H1 (cell line): ENCODE data around the gene OSBPL9.

Source experiments
- CREB1 ChIP-seq: IDR thresholded peaks from 2 replicates; pipeline ENCODE4 v1.6.1; 2012; ENCODE audit warnings: inconsistent platforms
- CTCF ChIP-seq, 3 experiments: IDR thresholded peaks; 1 replicate in 2 of 3; 2 replicates in 1 of 3; pipeline versions ENCODE4 v1.5.1 to v1.6.1; 2011; ENCODE audit warnings: low read length in 3 of 3, mild to moderate bottlenecking in 3 of 3, inconsistent platforms in 2 of 3, low read depth in 1 of 3, moderate library complexity in 1 of 3; ENCODE audit not compliant: insufficient read depth in 1 of 3; ENCODE audit errors: control extremely low read depth in 1 of 3
- HDAC2 ChIP-seq, 2 experiments: fragments of 300-600 bp in 1 of 2; sonication (generic) in 1 of 2; IDR thresholded peaks; 2 replicates each; pipeline ENCODE4 v1.6.1; 2011 to 2012; ENCODE audit warnings: low read depth in 2 of 2, low read length in 2 of 2, mild to moderate bottlenecking in 2 of 2, moderate library complexity in 2 of 2, borderline replicate concordance in 1 of 2, inconsistent platforms in 1 of 2
- JUN ChIP-seq: IDR thresholded peaks from 2 replicates; pipeline ENCODE4 v1.6.1; 2011; ENCODE audit warnings: low read depth, mild to moderate bottlenecking, improper control_type of control experiment, low read length
- JUND ChIP-seq: IDR thresholded peaks from 2 replicates; pipeline ENCODE4 v1.6.1; 2011; ENCODE audit warnings: mild to moderate bottlenecking, improper control_type of control experiment, low read length
- POLR2A ChIP-seq, 2 experiments: IDR thresholded peaks; 1 replicate in 1 of 2; 2 replicates in 1 of 2; pipeline ENCODE4 v1.6.1; 2011; ENCODE audit warnings: low read depth in 2 of 2, low read length in 2 of 2, mild to moderate bottlenecking in 2 of 2; ENCODE audit errors: control extremely low read depth in 1 of 2
- POLR2AphosphoS5 ChIP-seq: IDR thresholded peaks from 2 replicates; pipeline ENCODE4 v1.6.1; 2011; ENCODE audit warnings: low read depth, low read length
- SIN3A ChIP-seq, 2 experiments: IDR thresholded peaks in 1 of 2; conservative IDR thresholded peaks in 1 of 2; 2 replicates each; pipeline ENCODE4 v1.6.1; 2011 to 2012; ENCODE audit warnings: low read length in 2 of 2, improper control_type of control experiment in 1 of 2, low read depth in 1 of 2, mild to moderate bottlenecking in 1 of 2
- SUZ12 ChIP-seq: fragments of 200-600 bp; sonication (generic); IDR thresholded peaks from 2 replicates; pipeline ENCODE4 v1.6.1; 2012; ENCODE audit warnings: mild to moderate bottlenecking, inconsistent platforms, low read length, moderate library complexity, mixed read lengths
- USF2 ChIP-seq: IDR thresholded peaks from 2 replicates; pipeline ENCODE4 v1.6.1; 2011; ENCODE audit warnings: low read length, improper control_type of control experiment
- YY1 ChIP-seq: IDR thresholded peaks from 2 replicates; pipeline ENCODE4 v1.6.1; 2011; ENCODE audit warnings: low read depth, mild to moderate bottlenecking, low read length

- TF ChIP-seq CTCF (IDR thresholded peaks at IDR 0.05; ENCODE audit: control extremely low read depth in 1 of 3, insufficient read depth in 1 of 3, low read depth in 1 of 3, low read length in 3 of 3) (no peak), JUND (no peak), POLR2AphosphoS5 (no peak), YY1 (no peak), POLR2A (IDR thresholded peaks at IDR 0.05; ENCODE audit: control extremely low read depth in 1 of 2, low read depth in 2 of 2, low read length in 2 of 2) (no peak), CREB1 (no peak), SIN3A (conservative IDR thresholded peaks at IDR 0.05 in 1 of 2, IDR thresholded peaks at IDR 0.05 in 1 of 2; ENCODE audit: low read depth in 1 of 2, low read length in 2 of 2) (no peak), SUZ12 (no peak), USF2 (no peak), HDAC2 (IDR thresholded peaks at IDR 0.05; ENCODE audit: borderline replicate concordance in 1 of 2, low read depth in 2 of 2, low read length in 2 of 2) (no peak), JUN (no peak)
Measured at GRCh38 chr1:51745304-51745570, 128.3 kb downstream of the OSBPL9 start.
